PC-3 (cell line): ENCODE data around the gene NPRL2. TPM values are rescaled to one million over a fixed set of nuclear protein-coding genes. Genes with fewer than 3 reads are reported as not detected.

Experiments used
- ATAC-seq: fragments of 200-7000 bp; cut with Tn5 transposase; 2 replicates; pipeline ENCODE4 v1.9.1; 2020; ENCODE audit warnings: mild to moderate bottlenecking, moderate library complexity
- BruUV-seq: library from RNA; stranded (reverse); fragments of 400-500 nt; replicated peaks from 2 replicates; lab custom pipeline; 2021; lab: Mats Ljungman, UMichigan
- CTCF ChIA-PET: fragments of 300-600 bp; sonication (Branson Sonifier 250); formaldehyde crosslinking; loops from one replicate; lab custom pipeline; 2022; ENCODE audit warnings: antibody characterized with exemption; lab: Charles Lee
- POLR2A ChIA-PET: fragments of 300-600 bp; sonication (Branson Sonifier 250); formaldehyde crosslinking; loops from one replicate; lab custom pipeline; 2022; ENCODE audit warnings: antibody characterized with exemption; ENCODE audit not compliant: unreplicated experiment; lab: Charles Lee
- DNase-seq: peaks from one replicate; pipeline ENCODE4 v3.0.0-alpha.2; 2015
- H2AFZ ChIP-seq: fragments of 300-600 bp; sonication (generic); 2 replicates; pipeline ENCODE4 v1.6.0; 2016; ENCODE audit warnings: antibody characterized with exemption, low read length
- H3F3A ChIP-seq: fragments of 300-600 bp; sonication (generic); one replicate; pipeline ENCODE4 v1.6.0; 2017; ENCODE audit warnings: antibody characterized with exemption, low read length, control low read depth, mild to moderate bottlenecking; ENCODE audit not compliant: unreplicated experiment
- H3K27ac ChIP-seq: fragments of 300-600 bp; sonication (generic); 2 replicates; pipeline ENCODE4 v1.5.1; 2016; ENCODE audit warnings: mild to moderate bottlenecking, low read length
- H3K27me3 ChIP-seq: fragments of 300-600 bp; sonication (generic); 2 replicates; pipeline ENCODE4 v1.6.1; 2016; ENCODE audit warnings: low read length, mixed read lengths
- H3K36me3 ChIP-seq: fragments of 300-600 bp; sonication (generic); 2 replicates; pipeline ENCODE4 v1.6.1; 2016; ENCODE audit warnings: low read depth, mixed run types, low read length, mixed read lengths
- H3K4me1 ChIP-seq: fragments of 300-600 bp; sonication (generic); 2 replicates; pipeline ENCODE4 v1.5.1; 2016; ENCODE audit warnings: low read length; ENCODE audit not compliant: insufficient read depth
- H3K4me2 ChIP-seq: fragments of 300-600 bp; sonication (generic); 2 replicates; pipeline ENCODE4 v1.6.0; 2016; ENCODE audit warnings: low read length
- H3K4me3 ChIP-seq: fragments of 300-600 bp; sonication (generic); 2 replicates; pipeline ENCODE4 v1.5.1; 2016; ENCODE audit warnings: mild to moderate bottlenecking, low read length, mixed read lengths
- H3K79me2 ChIP-seq: fragments of 300-600 bp; sonication (generic); 2 replicates; pipeline ENCODE4 v1.6.1; 2017; ENCODE audit warnings: low read length, mixed read lengths
- H3K9ac ChIP-seq: fragments of 300-600 bp; sonication (generic); 2 replicates; pipeline ENCODE4 v1.6.0; 2016; ENCODE audit warnings: mild to moderate bottlenecking, low read length
- H3K9me2 ChIP-seq: fragments of 300-600 bp; sonication (generic); replicated peaks from 2 replicates; pipeline ENCODE4 v1.6.1; 2016; ENCODE audit warnings: mixed run types, low read length, mixed read lengths
- H3K9me3 ChIP-seq: fragments of 300-600 bp; sonication (generic); 2 replicates; pipeline ENCODE4 v1.6.1; 2016; ENCODE audit warnings: low read length, mixed read lengths
- H4K20me1 ChIP-seq: fragments of 300-600 bp; sonication (generic); 2 replicates; pipeline ENCODE4 v1.6.1; 2016; ENCODE audit warnings: low read length, mixed read lengths
- CTCF ChIP-seq: fragments of 300-600 bp; sonication (generic); conservative IDR thresholded peaks from 2 replicates; pipeline ENCODE4 v1.5.1; 2017; ENCODE audit warnings: antibody characterized with exemption, low read depth, mild to moderate bottlenecking, low read length
- EZH2 ChIP-seq: fragments of 300-600 bp; sonication (generic); IDR thresholded peaks from one replicate; pipeline ENCODE4 v1.6.1; 2017; ENCODE audit warnings: antibody characterized with exemption, mild to moderate bottlenecking, low read length; ENCODE audit not compliant: unreplicated experiment
- EZH2phosphoT487 ChIP-seq: fragments of 300-600 bp; sonication (generic); IDR thresholded peaks from 2 replicates; pipeline ENCODE4 v1.6.1; 2018; ENCODE audit warnings: mild to moderate bottlenecking, antibody characterized with exemption, low read length, borderline replicate concordance
- intact Hi-C: fragments of 100-400 bp; cut with micrococcal nuclease; formaldehyde crosslinking; loops from 2 replicates; pipeline ENCODE4 v1.9.0; 2023
- total RNA-seq: library from RNA; depleted of rRNA; stranded (reverse); fragments of >200 nt; gene quantifications from 2 replicates; pipeline ENCODE4 v1.2.3, GENCODE V29; 2014

The NPRL2 gene
- total RNA-seq, 1 experiment from 2014 or later: 56.9 TPM

- no peak overlapping the region for H2AFZ ChIP-seq
- no peaks in the 10 kb centered on the region for H3F3A ChIP-seq
- H4K20me1 ChIP-seq: no peaks in the 10 kb centered on the region
- CTCF ChIA-PET: no interaction called here
- H3K9me2 ChIP-seq: no peaks in the 10 kb centered on the region
- ATAC-seq (no peak), DNase-seq (no peak)
- H3K9ac ChIP-seq: no peak overlapping the region
- no peaks in the 10 kb centered on the region for H3K27me3 ChIP-seq
- intact Hi-C loops: no loop called here
- H3K79me2 ChIP-seq: no peaks in the 10 kb centered on the region
- H3K9me3 ChIP-seq: no peaks in the 10 kb centered on the region
- H3K4me2 ChIP-seq: no peak overlapping the region
- POLR2A ChIA-PET: no interaction called here
- TF ChIP-seq EZH2 (no peak), EZH2phosphoT487 (no peak), CTCF (no peak)
- no peaks in the 10 kb centered on the region for H3K4me1 ChIP-seq
- H3K27ac ChIP-seq: no peak overlapping the region
- H3K4me3 ChIP-seq: no peak overlapping the region
- BruUV-seq: no TSS peak
- no peaks in the 10 kb centered on the region for H3K36me3 ChIP-seq
Observed at GRCh38 chr3:50381383-50381782, 30.8 kb upstream of the NPRL2 start.

GRCh38 chr3:50380405-50381085 lies 30.0 kb upstream of the NPRL2 start:
- POLR2A ChIA-PET: no interaction called here
- H3K79me2 ChIP-seq: no peaks in the 10 kb centered on the region
- H3K9ac ChIP-seq: no peak overlapping the region
- H3K4me3 ChIP-seq: no peak overlapping the region
- intact Hi-C loops: no loop called here
- no peak overlapping the region for H3K4me2 ChIP-seq
- H3F3A ChIP-seq: no peaks in the 10 kb centered on the region
- H3K9me3 ChIP-seq: no peaks in the 10 kb centered on the region
- H3K9me2 ChIP-seq: no peaks in the 10 kb centered on the region
- ATAC-seq (no peak), DNase-seq (no peak)
- no peak overlapping the region for H3K27ac ChIP-seq
- CTCF ChIA-PET: no interaction called here
- no peaks in the 10 kb centered on the region for H3K36me3 ChIP-seq
- TF ChIP-seq CTCF (no peak), EZH2 (no peak), EZH2phosphoT487 (no peak)
- no peaks in the 10 kb centered on the region for H3K27me3 ChIP-seq
- H3K4me1 ChIP-seq: no peaks in the 10 kb centered on the region
- H2AFZ ChIP-seq: no peak overlapping the region
- no peaks in the 10 kb centered on the region for H4K20me1 ChIP-seq
- BruUV-seq: no TSS peak

- Histone ChIP-seq H3K9me3 (no peaks in the 10 kb centered on the region), H3K9ac (no peak overlapping the region), H3K27ac (no peak overlapping the region), H3F3A (no peaks in the 10 kb centered on the region), H3K36me3 (no peaks in the 10 kb centered on the region), H4K20me1 (no peaks in the 10 kb centered on the region), H3K4me3 (no peak overlapping the region), H3K4me1 (no peaks in the 10 kb centered on the region), H3K9me2 (no peaks in the 10 kb centered on the region), H3K27me3 (no peaks in the 10 kb centered on the region), H3K4me2 (no peak overlapping the region), H3K79me2 (no peaks in the 10 kb centered on the region), H2AFZ (no peak overlapping the region)
- ChIA-PET CTCF (no interaction called here), POLR2A (no interaction called here)
- intact Hi-C loops: no loop called here
- no peak for TF ChIP-seq EZH2
- no peak for TF ChIP-seq CTCF
- no peak for TF ChIP-seq EZH2phosphoT487
- ATAC-seq: no peak
- no TSS peak for BruUV-seq
- DNase-seq: no peak
Observed at GRCh38 chr3:50378757-50379156, 28.2 kb upstream of the NPRL2 start.
